Activated gamma-delta T cell treated with Interleukin-2 at 50 U/mL for 16 hours (primary cell): Measurements from ENCODE around the gene MCOLN3.
A peak's percentile ranks its signal among the peaks of the same experiment; 100 is the strongest.

Experiments
- DNase-seq: peaks from one replicate; pipeline ENCODE4 v3.0.0-alpha.2; 2020

MCOLN3 gene

DNA sequence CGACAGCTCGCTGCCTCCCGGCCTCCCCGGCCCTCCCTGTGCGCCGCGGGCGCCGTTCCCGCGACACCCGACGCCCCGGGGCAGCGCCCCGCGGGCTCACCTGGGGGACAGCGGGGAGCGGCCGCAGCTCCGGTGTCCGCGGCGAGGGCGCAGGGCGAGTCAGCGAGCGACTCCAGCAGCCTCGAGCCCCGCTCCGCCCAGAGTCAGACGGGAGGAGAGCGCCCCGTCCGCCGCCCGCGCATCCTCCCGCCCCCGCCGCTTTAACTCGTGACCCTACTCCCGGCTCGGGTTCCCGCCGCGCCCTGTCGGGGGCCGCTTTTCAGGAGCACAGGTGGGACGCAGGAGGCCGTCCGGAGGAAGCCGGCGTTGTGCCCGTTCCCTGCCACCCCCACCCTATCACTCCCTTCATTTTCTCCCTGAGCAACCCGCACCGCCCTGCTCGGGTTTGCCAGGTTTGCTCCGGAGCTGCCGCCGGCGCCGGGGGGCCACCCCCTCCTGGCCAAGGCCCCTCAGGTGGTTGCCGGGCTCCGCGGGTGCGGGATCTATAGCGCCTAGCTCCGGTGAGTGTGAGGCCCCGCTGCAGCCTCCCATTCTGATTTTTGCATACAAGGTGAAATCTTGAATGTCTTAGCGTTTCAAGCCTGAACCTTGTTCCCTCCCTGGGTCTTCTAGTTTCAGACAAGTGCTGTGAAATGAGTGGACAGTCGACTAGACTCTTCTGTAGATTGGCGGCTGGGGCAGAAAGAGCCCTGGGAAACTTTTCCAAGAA, at the start of gene MCOLN3:
Gene MCOLN3 (minus strand): TSS at position 205 of the 769 bp plus-strand sequence. CDS start 3,140 bp downstream, outside the sequence.
- DNase-seq, result peak; percentile 19

DNA sequence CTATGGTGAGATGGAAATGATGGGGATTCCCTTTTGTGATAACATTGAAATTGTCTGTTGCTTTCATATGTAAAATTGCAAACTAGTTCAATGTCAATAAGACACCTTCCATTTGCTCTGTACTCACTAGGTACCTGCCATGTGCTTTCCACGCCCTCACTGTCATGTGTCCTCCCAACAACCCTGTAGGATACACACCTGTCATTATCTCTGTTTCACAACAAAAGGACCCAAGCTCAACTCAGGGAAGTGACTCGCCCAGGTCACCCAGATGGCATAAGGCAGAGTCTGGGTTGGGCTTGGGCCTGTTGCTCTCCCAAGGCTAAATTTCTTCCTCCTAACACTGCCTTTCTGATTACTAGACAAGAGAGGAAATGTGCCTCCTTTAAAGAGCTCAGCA, 45.3 kb upstream of the MCOLN3 start:
- DNase-seq, result no peak

DNA sequence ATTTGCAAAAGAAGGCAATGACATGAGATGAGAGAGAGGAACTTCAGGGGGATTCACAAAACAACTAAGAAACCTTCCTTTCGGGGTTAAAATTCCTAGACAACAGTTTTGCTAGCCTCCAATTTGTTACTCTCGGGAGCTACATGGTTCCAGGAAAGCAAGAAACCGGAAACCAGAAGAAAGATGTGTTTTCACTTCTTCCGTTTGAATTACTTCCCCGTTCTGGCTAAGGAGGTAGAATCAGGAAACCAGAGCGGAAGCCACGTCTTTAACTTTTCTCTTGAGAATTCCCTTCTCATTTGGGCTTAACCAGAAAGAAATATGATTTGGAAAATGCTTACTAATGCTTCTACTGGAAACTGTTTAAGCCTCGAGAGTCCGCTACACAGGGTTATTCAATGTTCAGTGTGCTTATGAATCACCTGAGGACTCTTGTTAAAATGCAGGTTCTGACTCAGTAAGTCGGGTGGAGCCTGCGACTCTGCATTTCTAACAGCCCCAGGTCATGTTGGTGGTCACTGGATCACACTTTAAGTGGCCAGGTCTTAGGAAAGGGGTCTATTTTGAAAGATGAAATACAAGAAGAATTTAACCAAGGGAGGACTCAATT, 43.5 kb upstream of the MCOLN3 start:
- no peak for DNase-seq

GRCh38 chr1:85090225-85090624, 41.9 kb upstream of the MCOLN3 start:
- no peak for DNase-seq

- DNase-seq, result no peak
Measured at GRCh38 chr1:85089203-85089602, 40.9 kb upstream of the MCOLN3 start.

DNA sequence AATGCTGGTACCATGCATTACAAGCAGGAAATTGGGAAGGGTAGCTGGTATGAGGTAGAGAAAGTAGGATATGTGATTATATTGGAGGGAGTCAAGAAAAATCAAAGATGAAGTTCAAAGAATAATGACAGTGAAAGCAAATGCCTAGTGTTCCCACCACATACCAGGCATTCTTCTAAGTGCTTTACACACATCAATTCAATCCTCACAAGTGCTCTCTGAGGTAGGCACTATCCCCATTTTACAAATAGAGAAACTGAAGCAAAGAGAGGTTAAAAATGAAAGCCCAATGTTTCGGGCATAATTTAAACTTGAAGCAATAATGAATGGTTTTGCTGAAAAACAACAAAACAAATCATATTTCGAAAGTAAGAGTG, 40.1 kb upstream of the MCOLN3 start:
- DNase-seq, result no peak

- no peak for DNase-seq
Measured at GRCh38 chr1:85087659-85088407, 39.5 kb upstream of the MCOLN3 start.

GRCh38 chr1:85085417-85085816, 37.1 kb upstream of the MCOLN3 start:
- no peak for DNase-seq

GRCh38 chr1:85078903-85079302, 30.6 kb upstream of the MCOLN3 start:
- no peak for DNase-seq

GRCh38 chr1:85074365-85074964, 26.2 kb upstream of the MCOLN3 start:
- no peak for DNase-seq

DNA sequence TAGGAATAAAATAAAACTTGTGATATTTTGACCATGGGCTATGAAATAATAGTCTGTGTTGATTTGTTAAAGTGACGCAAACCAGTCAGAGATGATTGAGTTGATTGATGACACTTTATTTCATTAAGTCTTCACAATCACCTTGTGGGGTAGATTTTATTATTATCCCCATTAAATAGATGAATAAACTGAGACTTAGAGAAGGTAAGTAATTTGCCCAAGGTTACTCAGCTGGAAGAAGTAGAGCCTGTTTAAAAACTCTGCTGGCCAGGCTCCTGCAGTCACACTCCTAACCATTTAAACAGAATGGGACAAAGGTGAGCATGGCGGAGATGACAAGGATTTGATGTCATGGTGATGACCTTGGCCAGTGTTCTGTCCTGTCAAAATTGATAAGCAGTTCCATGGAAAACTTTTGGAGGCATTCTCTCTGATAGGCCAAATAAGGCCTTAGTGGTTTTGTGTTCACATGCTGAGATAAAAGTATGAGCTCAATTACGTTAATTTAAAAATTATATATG, 22.7 kb upstream of the MCOLN3 start:
- no peak for DNase-seq

- no peak for DNase-seq
Measured at GRCh38 chr1:85068846-85069245, 20.5 kb upstream of the MCOLN3 start.

GRCh38 chr1:85065550-85065949, 17.2 kb upstream of the MCOLN3 start:
- DNase-seq, result no peak

GRCh38 chr1:85062425-85063026, 14.2 kb upstream of the MCOLN3 start:
- no peak for DNase-seq

- DNase-seq, result peak; percentile 74
Measured at GRCh38 chr1:85061711-85062424, 13.6 kb upstream of the MCOLN3 start.

DNA sequence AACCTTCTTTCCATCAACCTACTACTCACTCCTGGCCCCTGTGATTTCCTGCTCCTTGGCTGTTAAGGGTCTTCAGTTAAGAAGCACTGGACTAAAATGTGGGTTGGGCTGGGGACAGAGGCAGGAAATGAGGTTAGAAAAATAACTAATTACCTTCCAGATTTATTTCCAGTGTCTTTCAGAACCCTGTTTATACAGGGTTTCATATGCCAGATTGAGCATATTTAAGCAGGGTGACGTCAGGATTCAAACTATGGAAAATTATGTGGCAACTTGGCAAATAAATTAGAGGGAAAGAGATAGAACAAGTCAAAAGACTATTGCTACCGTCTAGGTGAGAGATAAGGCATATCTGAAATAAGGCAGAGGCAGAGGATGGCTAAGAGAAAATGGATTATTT, 11.7 kb upstream of the MCOLN3 start:
- DNase-seq, result no peak

DNA sequence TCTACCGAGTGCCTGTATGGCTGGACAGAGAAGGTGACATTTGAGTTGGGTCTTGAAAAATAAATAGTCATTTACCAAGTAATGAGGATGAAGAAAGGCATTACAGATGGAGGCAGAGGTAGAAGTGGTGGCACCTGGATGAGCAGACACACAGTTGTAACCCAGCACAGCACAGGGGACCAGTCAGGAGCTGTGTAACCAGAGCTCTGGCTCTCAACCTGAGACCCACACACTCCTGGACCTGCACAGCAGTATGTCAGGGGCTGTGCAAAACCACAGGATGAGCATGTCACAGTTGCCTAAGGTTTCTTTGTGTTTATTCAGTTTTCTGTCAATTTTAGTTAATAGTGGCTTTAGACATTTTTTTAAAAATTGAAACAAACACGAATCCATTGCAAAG, 11.3 kb upstream of the MCOLN3 start:
- DNase-seq, result no peak

DNA sequence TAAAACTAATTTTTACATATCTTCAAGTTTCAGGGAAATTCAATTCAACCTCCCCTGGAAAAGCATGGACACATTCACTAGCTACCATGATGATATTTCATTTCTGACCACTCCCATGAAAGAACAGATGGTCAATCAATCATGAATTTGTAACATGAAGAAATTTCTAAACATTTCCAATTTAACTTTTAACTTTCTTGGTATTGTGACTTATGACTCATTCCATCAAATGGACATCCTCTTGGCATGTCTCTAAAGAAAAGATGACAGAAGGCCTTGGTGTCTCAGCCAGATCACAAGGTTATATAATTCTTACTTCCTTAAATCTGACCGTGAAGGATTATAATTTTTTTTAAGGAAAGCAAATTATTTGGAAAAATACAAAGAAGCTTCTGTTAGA, 10.5 kb upstream of the MCOLN3 start:
- DNase-seq, result no peak

DNA sequence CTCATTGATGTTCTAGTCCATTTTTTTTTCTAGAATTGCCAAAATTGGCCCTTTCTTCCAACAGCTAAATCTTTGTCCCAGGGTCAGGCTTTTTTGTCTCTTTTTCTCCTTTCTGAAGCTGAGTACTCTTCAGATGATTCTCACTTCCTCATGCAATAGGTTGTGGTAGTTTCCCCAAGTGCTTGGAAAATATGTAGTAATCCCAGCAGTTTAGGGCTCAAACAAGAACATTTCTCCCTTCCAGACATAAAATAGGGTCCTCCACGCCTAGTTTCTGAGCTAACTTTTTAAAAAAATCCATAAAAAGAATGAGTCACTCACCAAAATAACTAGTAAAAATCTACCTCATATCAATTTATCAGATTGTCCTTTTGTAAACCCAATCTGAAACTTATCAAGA, 10.0 kb upstream of the MCOLN3 start:
- DNase-seq, result no peak

- DNase-seq, result no peak
Measured at GRCh38 chr1:85054664-85055063, 6.4 kb upstream of the MCOLN3 start.

GRCh38 chr1:85049735-85050166, 1.5 kb upstream of the MCOLN3 start:
- no peak for DNase-seq
